ENCODE results near the gene PIAS4. TPM values are rescaled to one million over a fixed set of nuclear protein-coding genes. Genes with fewer than 3 reads are reported as not detected.
A peak's percentile ranks its signal among the peaks of the same experiment; 100 is the strongest.

The PIAS4 gene
- polyA plus RNA-seq, 1 donor (not counting 4 experiments of a cell fraction or from before 2014, with no cell fraction given) = 7.5 TPM

- Histone ChIP-seq H3K9me3 (ENCODE audit: control insufficient read depth, low read depth, low read length) (no peaks in the 10 kb centered on the region), H3K27me3 (ENCODE audit: control insufficient read depth, extremely low read depth, insufficient read depth, low read length) (no peaks in the 10 kb centered on the region), H3K4me2 (ENCODE audit: control insufficient read depth, extremely low read depth, insufficient read depth, low read depth, low read length) (peak overlapping the region; percentile 83), H3K9me1 (ENCODE audit: control insufficient read depth, extremely low read depth, insufficient read depth, low read length) (peaks cover 5% of the 10 kb centered on the region), H2AFZ (ENCODE audit: control insufficient read depth, low read length) (no peak overlapping the region), H3K4me1 (ENCODE audit: control insufficient read depth, extremely low read depth, insufficient read depth, low read length) (peaks cover 26% of the 10 kb centered on the region), H3K9ac (ENCODE audit: control insufficient read depth, extremely low read depth, insufficient read depth, low read length) (peak overlapping the region; percentile 85), H3K4me3 (ENCODE audit: control insufficient read depth in 2 of 3, extremely low read depth in 1 of 3, insufficient read depth in 2 of 3, low read depth in 1 of 3, low read length in 3 of 3) (peak overlapping the region; percentile 24 to 61 (median 57)), H3K79me2 (ENCODE audit: control insufficient read depth, insufficient read depth, low read length) (peaks cover 80% of the 10 kb centered on the region), H4K20me1 (ENCODE audit: control insufficient read depth, extremely low read depth, insufficient read depth, low read length) (peaks cover 43% of the 10 kb centered on the region), H3K36me3 (ENCODE audit: control insufficient read depth in 2 of 2, extremely low read depth in 1 of 2, insufficient read depth in 2 of 2, low read length in 2 of 2) (peaks cover 31 to 46% of the 10 kb centered on the region in 2 experiments), H3K27ac (ENCODE audit: control insufficient read depth, insufficient read depth, low read length) (peak overlapping the region; percentile 92)
- DNase-seq (ENCODE audit: low read depth, low spot score) (no peak), FAIRE-seq (peak; percentile 36)
- dilution Hi-C loops (cut with MboI; ENCODE audit: extremely low pct_ligation_motif_present, low sequenced_read_pairs) = no loop called here
- TF ChIP-seq EZH2 (IDR thresholded peaks at IDR 0.05; ENCODE audit: low read length) (no peak), CTCF (optimal IDR thresholded peaks at IDR 0.05 in 1 of 3, IDR thresholded peaks at IDR 0.05 in 1 of 3, conservative IDR thresholded peaks at IDR 0.05 in 1 of 3; ENCODE audit: extremely low read depth in 1 of 3, insufficient read depth in 2 of 3, low read length in 3 of 3) (no peak)
Observed at GRCh38 chr19:4051175-4052101, 43.9 kb downstream of the PIAS4 start.

DNA sequence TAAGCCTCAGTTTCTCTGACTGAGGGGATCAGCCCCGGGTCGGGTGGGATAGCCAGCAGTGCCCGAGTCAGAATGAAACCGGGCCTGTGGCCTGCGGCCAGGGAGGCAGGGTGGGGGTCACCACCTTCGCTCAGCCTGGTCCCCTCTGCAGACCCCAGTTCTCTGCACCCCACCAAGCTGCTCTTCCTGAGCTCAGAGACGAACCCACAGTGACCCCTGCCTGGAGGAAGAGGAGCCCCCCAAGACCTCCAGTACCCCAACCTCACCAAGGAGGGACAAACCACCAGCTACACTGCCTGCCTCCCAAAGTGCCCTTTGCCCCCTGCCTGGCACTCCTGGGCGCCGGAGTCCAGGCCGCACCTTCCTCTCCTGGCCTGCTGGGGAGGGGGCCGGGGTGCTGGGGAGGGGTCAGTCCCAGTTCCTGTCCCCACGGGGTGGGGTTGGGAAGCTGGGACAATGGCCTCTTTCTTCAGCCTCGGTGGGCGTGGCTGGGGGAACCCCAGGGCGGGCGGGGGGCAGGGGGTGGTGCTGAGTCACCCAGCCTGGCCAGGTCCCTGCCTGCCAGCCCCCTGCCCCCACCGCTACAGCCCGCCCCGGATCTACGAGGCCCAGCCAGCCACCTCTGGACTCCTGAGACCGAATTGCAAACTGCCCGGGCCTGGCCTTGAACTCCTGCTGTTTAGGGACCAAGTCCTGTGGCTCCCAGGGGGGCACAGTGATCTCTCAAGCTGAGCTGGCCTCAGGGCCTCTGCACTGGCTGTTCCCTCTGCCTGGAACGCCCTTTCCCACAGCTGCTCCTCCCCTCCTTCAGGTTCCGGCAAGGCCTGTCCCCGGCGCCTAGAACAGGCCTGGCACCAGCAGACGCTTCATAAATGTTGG lies 44.8 kb downstream of the PIAS4 start:
- H4K20me1 ChIP-seq (ENCODE audit: control insufficient read depth, extremely low read depth, insufficient read depth, low read length) = peaks cover 43% of the 10 kb centered on the region
- peak overlapping the region; percentile 92 for H3K27ac ChIP-seq (ENCODE audit: control insufficient read depth, insufficient read depth, low read length)
- H3K79me2 ChIP-seq (ENCODE audit: control insufficient read depth, insufficient read depth, low read length) = peaks cover 84% of the 10 kb centered on the region
- TF ChIP-seq EZH2 (IDR thresholded peaks at IDR 0.05; ENCODE audit: low read length) (no peak), CTCF (optimal IDR thresholded peaks at IDR 0.05 in 1 of 3, IDR thresholded peaks at IDR 0.05 in 1 of 3, conservative IDR thresholded peaks at IDR 0.05 in 1 of 3; ENCODE audit: extremely low read depth in 1 of 3, insufficient read depth in 2 of 3, low read length in 3 of 3) (no peak)
- peak overlapping the region; percentile 83 for H3K4me2 ChIP-seq (ENCODE audit: control insufficient read depth, extremely low read depth, insufficient read depth, low read depth, low read length)
- H3K4me3 ChIP-seq (ENCODE audit: control insufficient read depth in 2 of 3, extremely low read depth in 1 of 3, insufficient read depth in 2 of 3, low read depth in 1 of 3, low read length in 3 of 3) = peak overlapping the region; percentile 24 to 61 (median 57)
- H3K9me1 ChIP-seq (ENCODE audit: control insufficient read depth, extremely low read depth, insufficient read depth, low read length) = peaks cover 5% of the 10 kb centered on the region
- DNase-seq (ENCODE audit: low read depth, low spot score) (no peak), FAIRE-seq (peak; percentile 5)
- H3K27me3 ChIP-seq (ENCODE audit: control insufficient read depth, extremely low read depth, insufficient read depth, low read length) = no peaks in the 10 kb centered on the region
- peaks cover 26% of the 10 kb centered on the region for H3K4me1 ChIP-seq (ENCODE audit: control insufficient read depth, extremely low read depth, insufficient read depth, low read length)
- H3K9ac ChIP-seq (ENCODE audit: control insufficient read depth, extremely low read depth, insufficient read depth, low read length) = peak overlapping the region; percentile 85
- no peaks in the 10 kb centered on the region for H3K9me3 ChIP-seq (ENCODE audit: control insufficient read depth, low read depth, low read length)
- H3K36me3 ChIP-seq (ENCODE audit: control insufficient read depth in 2 of 2, extremely low read depth in 1 of 2, insufficient read depth in 2 of 2, low read length in 2 of 2) = peaks cover 31 to 46% of the 10 kb centered on the region in 2 experiments
- dilution Hi-C loops (cut with MboI; ENCODE audit: extremely low pct_ligation_motif_present, low sequenced_read_pairs) = no loop called here
- H2AFZ ChIP-seq (ENCODE audit: control insufficient read depth, low read length) = no peak overlapping the region
